Activated CD8-positive, alpha-beta memory T cell treated with anti-CD3 and anti-CD28 coated beads, Interleukin-2, amount 50 U/mL, for 24 hours (primary cell): Measurements from ENCODE around the gene KPNA5.
A peak's percentile ranks its signal among the peaks of the same experiment; 100 is the strongest.
"Not testable (repeated sequence)": the region's sequence is repeated elsewhere in the genome, so short reads cannot be mapped to it uniquely, and the experiment has no call there.

Experiments
- DNase-seq: peaks from one replicate; pipeline ENCODE4 v3.0.0-alpha.2; 2020; ENCODE audit errors: extremely low read depth

The KPNA5 gene

DNA sequence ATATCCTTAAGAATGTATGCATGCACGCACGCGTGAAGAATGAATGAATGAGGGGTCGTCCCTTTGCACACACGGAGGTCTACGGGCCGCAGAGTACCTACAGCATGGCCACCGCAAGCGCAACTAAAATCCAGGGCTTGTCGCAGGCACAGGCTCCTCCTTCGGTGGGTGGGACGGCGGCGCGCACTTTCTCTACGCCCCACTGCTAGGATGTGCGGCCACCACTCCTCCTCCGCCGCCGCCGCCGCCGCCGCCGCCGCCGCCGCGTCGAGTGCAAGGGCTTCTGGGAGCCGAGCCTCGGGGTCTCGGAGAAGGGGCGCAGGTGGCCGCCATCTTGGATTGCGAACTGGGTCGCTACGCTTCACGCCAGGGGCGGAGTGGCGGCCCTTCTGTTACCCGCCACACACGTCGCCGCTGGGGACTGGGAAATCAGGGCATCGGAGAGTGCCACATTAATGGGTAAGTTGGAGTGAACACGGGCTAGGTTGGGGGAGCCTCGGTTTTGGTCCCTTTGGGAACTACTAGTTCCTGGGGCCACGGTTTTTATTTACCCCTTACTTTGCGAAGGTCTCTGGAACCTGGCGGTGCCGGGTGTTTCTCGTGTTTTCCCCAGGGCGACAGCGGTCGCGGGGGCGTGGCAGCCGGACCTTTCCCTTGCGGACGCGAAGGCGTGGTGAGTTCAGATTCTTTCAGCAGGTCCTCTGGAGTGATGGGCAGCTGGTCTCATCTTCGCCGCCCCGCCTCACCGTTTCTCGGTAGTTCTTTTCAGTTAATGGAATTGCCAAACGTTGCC is at the start of gene KPNA5:
Gene KPNA5, plus strand, starts transcription at position 332 of the 793 bp plus-strand sequence. Its CDS starts 124 bp downstream, at position 456.
- peak; percentile 86 for DNase-seq

DNA sequence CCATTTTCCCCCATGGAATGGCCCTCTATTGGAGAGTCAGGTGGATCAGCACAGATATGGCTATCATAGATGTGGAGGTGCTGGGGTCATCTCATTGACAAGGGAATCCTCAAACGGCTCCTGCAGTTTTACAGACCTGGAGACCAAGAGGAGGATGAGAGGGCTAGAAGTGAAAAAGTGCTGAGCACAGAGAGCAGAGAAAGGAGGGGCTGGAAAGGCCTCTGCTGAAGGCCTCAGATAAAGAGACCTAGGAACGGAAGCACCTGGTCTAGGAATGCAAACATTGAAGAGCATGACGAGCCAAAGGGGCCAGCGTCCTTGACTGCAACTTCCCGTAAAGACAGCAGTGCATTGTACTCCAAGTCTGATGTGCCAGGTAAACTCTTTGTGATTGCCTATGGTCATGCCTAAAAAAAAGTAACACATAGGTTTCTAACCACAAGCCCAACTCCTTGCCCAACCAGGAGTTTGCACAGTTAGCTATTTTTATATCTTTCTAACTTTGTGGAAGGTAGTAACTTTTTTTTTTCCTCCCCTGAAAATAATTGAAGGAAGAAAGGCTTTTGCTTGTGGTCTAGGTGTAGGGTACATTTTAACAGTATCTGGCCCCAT is 49.5 kb upstream of the KPNA5 start:
- no peak for DNase-seq

- DNase-seq = no peak
These were observed 47.3 kb upstream of the KPNA5 start for GRCh38 chr6:116633685-116634084.

DNA sequence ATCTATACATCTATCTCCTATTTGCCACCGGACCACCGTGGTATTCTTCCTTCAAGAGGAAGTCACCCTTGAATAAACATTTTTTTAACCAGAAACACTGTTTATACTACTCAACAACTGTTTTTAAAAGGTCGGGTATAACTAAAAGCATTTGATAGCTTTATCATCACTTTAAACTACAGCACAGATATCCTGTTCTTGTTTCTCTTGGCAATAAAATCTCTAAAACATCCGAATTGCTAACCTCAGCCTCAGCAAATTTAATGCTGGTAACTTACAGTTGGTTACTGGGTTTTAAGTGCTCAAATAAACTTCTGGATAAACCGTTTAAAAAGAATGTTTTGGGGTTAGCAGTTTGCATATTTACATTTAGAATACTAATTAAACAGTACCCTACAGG is 32.9 kb upstream of the KPNA5 start:
- DNase-seq = no peak

DNA sequence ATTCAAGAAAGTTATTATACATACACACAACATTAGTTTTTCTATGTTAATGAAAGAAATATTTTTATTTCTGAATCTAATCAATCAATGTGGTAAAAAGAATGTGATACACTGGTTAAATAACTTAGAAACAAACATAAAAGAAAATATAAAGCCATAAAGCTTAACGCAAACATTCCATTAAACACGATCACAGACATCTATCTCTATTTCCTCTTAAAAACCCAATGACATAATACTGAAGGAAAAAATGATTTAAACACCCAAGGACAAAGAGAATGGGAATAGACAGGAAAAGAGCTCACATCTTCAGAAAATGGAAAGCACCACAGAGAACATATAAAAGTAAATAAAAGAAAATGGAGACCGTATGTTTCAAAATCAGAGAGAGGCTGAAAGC is 31.9 kb upstream of the KPNA5 start:
- DNase-seq = no peak

GRCh38 chr6:116651916-116652315 is 29.1 kb upstream of the KPNA5 start:
- no peak for DNase-seq

GRCh38 chr6:116661594-116661993 is 19.4 kb upstream of the KPNA5 start:
- DNase-seq = no peak

DNA sequence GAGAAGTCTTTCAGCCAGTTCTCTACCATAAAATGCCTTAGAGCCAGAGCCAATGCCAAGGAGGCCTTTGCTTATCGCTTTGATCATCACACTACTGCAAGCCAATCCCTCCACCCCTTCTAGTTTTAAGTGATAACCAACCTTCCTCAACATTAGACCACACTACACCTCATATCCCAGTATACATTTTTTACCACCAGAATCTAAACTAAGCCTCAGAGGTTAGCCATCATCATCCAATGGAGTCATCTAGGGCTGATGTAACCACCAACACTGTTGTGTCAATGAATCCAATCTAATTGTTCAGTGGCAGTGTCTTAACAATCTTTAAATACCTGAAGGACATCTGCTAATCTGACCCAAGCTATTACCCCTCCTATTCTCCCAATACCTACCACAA is 18.8 kb upstream of the KPNA5 start:
- no peak for DNase-seq

DNA sequence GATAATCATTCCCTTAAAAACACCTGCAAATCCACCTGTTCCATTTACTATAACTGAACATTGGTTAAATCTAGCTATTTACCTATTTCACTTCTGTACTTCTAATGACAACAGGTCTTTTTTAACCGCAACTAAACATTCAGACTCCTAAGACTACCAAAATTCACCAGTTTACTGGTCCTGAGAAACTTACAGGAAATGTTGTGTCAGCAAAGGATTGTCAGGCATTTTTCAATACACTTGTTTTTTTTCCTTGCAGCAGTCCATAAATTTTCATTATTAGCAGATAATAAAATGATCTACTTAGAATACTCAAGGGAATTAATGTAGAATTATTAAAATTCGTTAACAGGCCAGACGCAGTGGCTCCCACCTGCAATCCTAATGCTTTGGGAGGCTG is 17.7 kb upstream of the KPNA5 start:
- DNase-seq = no peak

GRCh38 chr6:116664169-116664568 is 16.8 kb upstream of the KPNA5 start:
- DNase-seq = not testable (repeated sequence)

DNA sequence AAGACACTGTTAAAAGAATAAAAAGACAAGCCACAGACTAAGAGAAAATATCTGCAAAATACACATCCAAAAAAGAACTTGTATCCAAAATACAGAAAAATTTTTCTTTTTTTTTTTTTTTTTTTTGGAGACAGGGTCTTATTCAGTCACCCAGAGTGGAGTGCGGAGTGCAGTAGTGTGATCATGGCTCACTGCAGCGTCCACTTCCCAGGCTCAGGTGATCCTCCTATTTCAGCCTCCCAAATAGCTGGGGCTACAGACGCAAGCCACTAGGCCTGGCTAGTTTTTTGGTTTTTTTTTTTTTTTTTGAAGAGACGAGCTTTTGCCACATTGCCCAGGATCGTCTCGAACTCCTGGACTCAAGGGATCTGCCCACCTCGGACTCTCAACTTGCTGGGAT is 15.5 kb upstream of the KPNA5 start:
- no peak for DNase-seq

DNA sequence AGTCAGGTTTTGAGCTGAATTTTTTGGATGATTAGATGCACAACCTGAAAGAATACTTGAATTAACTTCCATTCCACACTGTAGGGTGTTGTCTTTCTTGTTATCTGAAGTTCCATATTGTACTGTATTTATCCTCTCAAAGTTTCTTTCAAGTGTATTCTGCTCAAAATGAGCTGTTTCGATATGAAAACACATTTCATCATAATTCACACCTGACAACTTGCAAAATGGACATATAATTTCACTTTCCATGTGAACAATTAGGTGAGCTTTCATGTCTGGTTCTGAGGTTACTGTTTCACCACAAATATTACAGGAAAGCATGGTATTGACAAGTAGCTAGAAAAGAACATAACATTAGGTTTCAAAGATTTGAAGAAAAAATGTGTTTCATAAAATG is 14.1 kb upstream of the KPNA5 start:
- no peak for DNase-seq

DNA sequence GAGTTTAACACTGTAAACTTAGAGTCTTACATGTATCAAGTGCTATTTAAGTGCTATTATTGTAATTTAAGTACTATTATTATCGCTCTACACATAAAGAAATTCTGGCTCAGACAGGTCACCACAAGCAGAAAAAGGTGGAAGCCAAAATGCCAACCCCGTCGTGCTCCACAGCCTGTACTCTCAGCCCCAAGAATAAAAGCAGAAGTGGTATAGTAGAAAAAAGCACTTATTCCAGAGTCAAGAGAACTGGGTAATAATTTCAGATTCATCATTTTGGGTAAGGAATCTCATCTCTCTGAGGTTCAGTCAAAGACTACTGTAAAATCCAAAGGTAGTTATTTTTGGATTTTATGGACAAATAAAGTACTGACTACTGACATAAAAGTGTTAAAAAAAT is 13.4 kb upstream of the KPNA5 start:
- DNase-seq = no peak

- no peak for DNase-seq
These were observed 8.7 kb upstream of the KPNA5 start for GRCh38 chr6:116672306-116672705.

GRCh38 chr6:116676021-116676420 is 5.0 kb upstream of the KPNA5 start:
- DNase-seq = no peak

DNA sequence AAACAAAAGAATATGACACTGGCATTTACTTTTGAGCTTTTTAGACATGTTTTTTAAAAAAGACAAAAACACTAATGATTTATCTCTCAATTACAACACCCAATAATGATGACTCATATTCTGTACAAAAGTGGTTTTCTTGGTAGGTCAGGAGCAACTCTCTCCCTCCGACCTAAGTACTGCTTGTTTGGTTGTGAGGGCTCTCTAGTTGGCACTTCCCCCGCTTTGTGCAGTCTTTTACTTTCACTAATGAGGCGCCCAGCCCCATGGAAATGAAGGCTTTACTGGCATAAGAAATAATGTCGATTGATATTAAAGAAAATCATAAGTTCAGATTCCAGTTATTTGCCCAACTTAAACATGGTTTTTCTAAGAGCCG is 1.3 kb downstream of the KPNA5 start:
- no peak for DNase-seq

DNA sequence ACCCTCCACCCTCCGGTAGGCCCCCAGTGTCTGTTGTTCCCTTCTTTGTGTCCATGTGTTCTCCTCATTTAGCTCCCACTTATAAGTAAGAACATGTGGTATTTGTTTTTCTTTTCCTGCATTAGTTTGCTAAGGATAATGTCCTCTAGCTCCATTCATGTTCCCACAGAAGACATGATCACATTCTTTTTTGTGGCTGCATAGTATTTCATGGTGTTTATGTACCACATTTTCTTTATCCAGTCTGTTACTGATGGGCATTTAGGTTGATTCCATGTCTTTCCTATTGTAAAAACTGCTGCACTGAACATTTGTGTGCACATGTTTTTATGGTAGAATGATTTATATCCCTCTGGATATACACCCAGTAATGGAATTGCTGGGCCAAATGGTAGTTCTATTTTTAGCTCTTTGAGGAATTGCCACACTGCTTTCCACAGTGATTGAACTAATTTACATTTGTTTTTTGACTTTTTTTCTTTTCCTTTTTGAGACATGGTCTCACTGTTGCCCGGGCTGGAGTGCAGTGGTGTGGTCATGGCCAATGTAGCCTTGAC is 4.5 kb downstream of the KPNA5 start:
- no peak for DNase-seq

DNA sequence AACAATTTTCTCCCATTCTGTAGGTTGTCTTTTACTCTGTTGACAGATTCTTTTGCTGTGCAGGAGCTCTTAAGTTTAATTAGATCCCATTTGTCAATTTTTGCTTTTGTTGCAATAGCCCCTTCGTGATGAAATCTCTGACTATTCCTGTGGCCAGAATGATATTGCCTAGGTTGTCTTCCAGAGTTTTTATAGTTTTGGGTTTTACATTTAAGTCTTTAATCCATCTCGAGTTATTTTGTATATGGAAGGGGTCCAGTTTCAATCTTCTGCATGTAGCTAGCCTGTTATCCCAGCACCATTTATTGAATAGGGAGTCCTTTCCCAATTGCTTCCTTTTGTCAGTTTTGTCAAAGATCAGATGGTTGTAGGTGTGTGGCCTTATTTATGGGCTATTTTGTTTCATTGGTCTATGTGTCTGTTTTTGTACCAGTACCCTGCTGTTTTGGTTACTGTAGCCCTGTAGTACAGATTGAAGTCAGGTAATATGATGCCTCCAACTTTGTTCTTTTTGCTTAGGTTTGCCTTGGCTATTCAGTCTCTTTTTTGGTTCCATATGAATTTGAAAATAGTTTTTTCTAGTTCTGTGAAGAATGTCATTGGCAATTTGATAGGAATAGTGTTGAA is 5.6 kb downstream of the KPNA5 start:
- not testable (repeated sequence) for DNase-seq

GRCh38 chr6:116691154-116691553 is 10.1 kb downstream of the KPNA5 start:
- DNase-seq = no peak

- DNase-seq = not testable (repeated sequence)
These were observed 11.9 kb downstream of the KPNA5 start for GRCh38 chr6:116692873-116693272.

- DNase-seq = not testable (repeated sequence)
These were observed 12.3 kb downstream of the KPNA5 start for GRCh38 chr6:116693275-116693674.

- no peak for DNase-seq
These were observed 14.4 kb downstream of the KPNA5 start for GRCh38 chr6:116695401-116695800.

GRCh38 chr6:116697480-116697879 is 16.5 kb downstream of the KPNA5 start:
- DNase-seq = no peak
